Measurements from ENCODE around the gene SLC35F3. TPM values are rescaled to one million over a fixed set of nuclear protein-coding genes. Genes with fewer than 3 reads are reported as not detected.

The SLC35F3 gene
- total and polyA plus RNA-seq, 4 donors, result 3.5 to 13.5 (median 11.9) TPM

GRCh38 chr1:234279021-234279420, 374.5 kb downstream of the SLC35F3 start:
- WGBS (ENCODE audit: insufficient coverage), result 100% methylated on average over 1 of the region's 1 CpG
- Histone ChIP-seq H3K4me1 (ENCODE audit: control insufficient read depth, insufficient read depth, low read length) (peaks cover 26% of the 10 kb centered on the region), H3K9me3 (ENCODE audit: control insufficient read depth, insufficient read depth, low read length) (no peaks in the 10 kb centered on the region), H3K27me3 (ENCODE audit: control insufficient read depth, insufficient read depth, low read length) (no peaks in the 10 kb centered on the region), H3K27ac (ENCODE audit: low read depth, low read length) (no peak overlapping the region), H3K36me3 (ENCODE audit: control insufficient read depth, insufficient read depth, low read length) (no peaks in the 10 kb centered on the region), H3K4me3 (ENCODE audit: low read depth, low read length) (no peak overlapping the region)
- DNase-seq (ENCODE audit: low read depth in 4 of 6, low spot score in 6 of 6), result no peak

- Histone ChIP-seq H3K4me3 (ENCODE audit: low read depth, low read length) (no peak overlapping the region), H3K27me3 (ENCODE audit: control insufficient read depth, insufficient read depth, low read length) (no peaks in the 10 kb centered on the region), H3K4me1 (ENCODE audit: control insufficient read depth, insufficient read depth, low read length) (peaks cover 23% of the 10 kb centered on the region), H3K9me3 (ENCODE audit: control insufficient read depth, insufficient read depth, low read length) (no peaks in the 10 kb centered on the region), H3K36me3 (ENCODE audit: control insufficient read depth, insufficient read depth, low read length) (no peaks in the 10 kb centered on the region), H3K27ac (ENCODE audit: low read depth, low read length) (no peak overlapping the region)
- DNase-seq (ENCODE audit: low read depth in 4 of 6, low spot score in 6 of 6), result no peak
- no CpG with 5 or more reads among the region's 4 CpGs for WGBS (ENCODE audit: insufficient coverage)
Measured at GRCh38 chr1:234280500-234280899, 376.0 kb downstream of the SLC35F3 start.

- no peaks in the 10 kb centered on the region for H3K27me3 ChIP-seq (ENCODE audit: control insufficient read depth, insufficient read depth, low read length)
- H3K27ac ChIP-seq (ENCODE audit: low read depth, low read length), result peak overlapping the region; percentile 37
- no peaks in the 10 kb centered on the region for H3K36me3 ChIP-seq (ENCODE audit: control insufficient read depth, insufficient read depth, low read length)
- DNase-seq (ENCODE audit: low read depth in 4 of 6, low spot score in 6 of 6), result peak; percentile 24 to 86 (median 34)
- no peaks in the 10 kb centered on the region for H3K9me3 ChIP-seq (ENCODE audit: control insufficient read depth, insufficient read depth, low read length)
- 18% methylated on average over 12 of the region's 12 CpGs for WGBS (ENCODE audit: insufficient coverage)
- no peak overlapping the region for H3K4me3 ChIP-seq (ENCODE audit: low read depth, low read length)
- H3K4me1 ChIP-seq (ENCODE audit: control insufficient read depth, insufficient read depth, low read length), result peaks cover 19% of the 10 kb centered on the region
Measured at GRCh38 chr1:234281826-234282489, 377.5 kb downstream of the SLC35F3 start.

- Histone ChIP-seq H3K36me3 (ENCODE audit: control insufficient read depth, insufficient read depth, low read length) (no peaks in the 10 kb centered on the region), H3K9me3 (ENCODE audit: control insufficient read depth, insufficient read depth, low read length) (peaks cover 1% of the 10 kb centered on the region), H3K27ac (ENCODE audit: low read depth, low read length) (no peak overlapping the region), H3K4me3 (ENCODE audit: low read depth, low read length) (no peak overlapping the region), H3K4me1 (ENCODE audit: control insufficient read depth, insufficient read depth, low read length) (peaks cover 11% of the 10 kb centered on the region), H3K27me3 (ENCODE audit: control insufficient read depth, insufficient read depth, low read length) (no peaks in the 10 kb centered on the region)
- WGBS (ENCODE audit: insufficient coverage), result no CpG with 5 or more reads among the region's 4 CpGs
- no peak for DNase-seq (ENCODE audit: low read depth in 4 of 6, low spot score in 6 of 6)
Measured at GRCh38 chr1:234286206-234286605, 381.7 kb downstream of the SLC35F3 start.

- H3K27ac ChIP-seq (ENCODE audit: low read depth, low read length), result no peak overlapping the region
- no CpG with 5 or more reads among the region's 2 CpGs for WGBS (ENCODE audit: insufficient coverage)
- no peaks in the 10 kb centered on the region for H3K36me3 ChIP-seq (ENCODE audit: control insufficient read depth, insufficient read depth, low read length)
- no peak for DNase-seq (ENCODE audit: low read depth in 4 of 6, low spot score in 6 of 6)
- H3K27me3 ChIP-seq (ENCODE audit: control insufficient read depth, insufficient read depth, low read length), result no peaks in the 10 kb centered on the region
- H3K9me3 ChIP-seq (ENCODE audit: control insufficient read depth, insufficient read depth, low read length), result peaks cover 1% of the 10 kb centered on the region
- no peaks in the 10 kb centered on the region for H3K4me1 ChIP-seq (ENCODE audit: control insufficient read depth, insufficient read depth, low read length)
- H3K4me3 ChIP-seq (ENCODE audit: low read depth, low read length), result no peak overlapping the region
Measured at GRCh38 chr1:234288946-234289345, 384.5 kb downstream of the SLC35F3 start.

GRCh38 chr1:234289538-234290305, 385.2 kb downstream of the SLC35F3 start:
- no peaks in the 10 kb centered on the region for H3K27me3 ChIP-seq (ENCODE audit: control insufficient read depth, insufficient read depth, low read length)
- WGBS (ENCODE audit: insufficient coverage), result 100% methylated on average over 1 of the region's 2 CpGs

GRCh38 chr1:234292011-234292410, 387.5 kb downstream of the SLC35F3 start:
- Histone ChIP-seq H3K9me3 (ENCODE audit: control insufficient read depth, insufficient read depth, low read length) (peaks cover 1% of the 10 kb centered on the region), H3K36me3 (ENCODE audit: control insufficient read depth, insufficient read depth, low read length) (no peaks in the 10 kb centered on the region), H3K27ac (ENCODE audit: low read depth, low read length) (no peak overlapping the region), H3K27me3 (ENCODE audit: control insufficient read depth, insufficient read depth, low read length) (no peaks in the 10 kb centered on the region), H3K4me1 (ENCODE audit: control insufficient read depth, insufficient read depth, low read length) (no peaks in the 10 kb centered on the region), H3K4me3 (ENCODE audit: low read depth, low read length) (no peak overlapping the region)
- 88% methylated on average over 3 of the region's 4 CpGs for WGBS (ENCODE audit: insufficient coverage)
- peak in 1 of 6 donors; percentile 9 for DNase-seq (ENCODE audit: low read depth in 4 of 6, low spot score in 6 of 6)

More at GRCh38 chr1:234289538-234290305, 385.2 kb downstream of the SLC35F3 start:
- H3K36me3 ChIP-seq (ENCODE audit: control insufficient read depth, insufficient read depth, low read length), result no peaks in the 10 kb centered on the region
- peaks cover 1% of the 10 kb centered on the region for H3K9me3 ChIP-seq (ENCODE audit: control insufficient read depth, insufficient read depth, low read length)
- H3K4me1 ChIP-seq (ENCODE audit: control insufficient read depth, insufficient read depth, low read length), result no peaks in the 10 kb centered on the region
- H3K4me3 ChIP-seq (ENCODE audit: low read depth, low read length), result no peak overlapping the region
- no peak overlapping the region for H3K27ac ChIP-seq (ENCODE audit: low read depth, low read length)
- no peak for DNase-seq (ENCODE audit: low read depth in 4 of 6, low spot score in 6 of 6)

GRCh38 chr1:234292548-234292947, 388.1 kb downstream of the SLC35F3 start:
- WGBS (ENCODE audit: insufficient coverage), result 93% methylated on average over 2 of the region's 2 CpGs
- DNase-seq (ENCODE audit: low read depth in 4 of 6, low spot score in 6 of 6), result no peak
- Histone ChIP-seq H3K27me3 (ENCODE audit: control insufficient read depth, insufficient read depth, low read length) (no peaks in the 10 kb centered on the region), H3K27ac (ENCODE audit: low read depth, low read length) (no peak overlapping the region), H3K4me1 (ENCODE audit: control insufficient read depth, insufficient read depth, low read length) (no peaks in the 10 kb centered on the region), H3K4me3 (ENCODE audit: low read depth, low read length) (no peak overlapping the region), H3K36me3 (ENCODE audit: control insufficient read depth, insufficient read depth, low read length) (no peaks in the 10 kb centered on the region), H3K9me3 (ENCODE audit: control insufficient read depth, insufficient read depth, low read length) (peaks cover 1% of the 10 kb centered on the region)

- WGBS (ENCODE audit: insufficient coverage), result 80% methylated on average over 13 of the region's 14 CpGs
- H3K36me3 ChIP-seq (ENCODE audit: control insufficient read depth, insufficient read depth, low read length), result no peaks in the 10 kb centered on the region
- H3K27me3 ChIP-seq (ENCODE audit: control insufficient read depth, insufficient read depth, low read length), result no peaks in the 10 kb centered on the region
- no peaks in the 10 kb centered on the region for H3K4me1 ChIP-seq (ENCODE audit: control insufficient read depth, insufficient read depth, low read length)
- DNase-seq (ENCODE audit: low read depth in 4 of 6, low spot score in 6 of 6), result peak in 1 of 6 donors; percentile 62
- H3K9me3 ChIP-seq (ENCODE audit: control insufficient read depth, insufficient read depth, low read length), result peaks cover 1% of the 10 kb centered on the region
- H3K4me3 ChIP-seq (ENCODE audit: low read depth, low read length), result no peak overlapping the region
- H3K27ac ChIP-seq (ENCODE audit: low read depth, low read length), result no peak overlapping the region
Measured at GRCh38 chr1:234294109-234294817, 389.8 kb downstream of the SLC35F3 start.
